Ectodermal cell (in vitro differentiated cells): ENCODE results near the gene TEPSIN. TPM values are rescaled to one million over a fixed set of nuclear protein-coding genes. Genes with fewer than 3 reads are reported as not detected.
A peak's percentile ranks its signal among the peaks of the same experiment; 100 is the strongest.

ENCODE experiments used
- H3K27ac ChIP-seq: 2 replicates; pipeline ENCODE4 v1.7.0; 2013; ENCODE audit warnings: mild to moderate bottlenecking, low read depth, low read length; ENCODE audit not compliant: insufficient read depth, poor library complexity, severe bottlenecking
- H3K27me3 ChIP-seq: 2 replicates; pipeline ENCODE4 v1.7.0; 2013; ENCODE audit warnings: mild to moderate bottlenecking, low read length; ENCODE audit not compliant: insufficient read depth, control insufficient read depth, poor library complexity, severe bottlenecking
- H3K36me3 ChIP-seq: one replicate; pipeline ENCODE4 v1.7.0; 2013; ENCODE audit warnings: low read length; ENCODE audit not compliant: control insufficient read depth, insufficient read depth
- H3K4me1 ChIP-seq: one replicate; pipeline ENCODE4 v1.7.0; 2013; ENCODE audit warnings: low read length; ENCODE audit not compliant: control insufficient read depth, insufficient read depth
- H3K4me3 ChIP-seq: 2 replicates; pipeline ENCODE4 v1.7.0; 2013; ENCODE audit warnings: low read depth, low read length, control low read depth; ENCODE audit not compliant: insufficient read depth
- H3K9me3 ChIP-seq: 2 replicates; pipeline ENCODE4 v1.7.0; 2013; ENCODE audit warnings: mild to moderate bottlenecking, low read length, moderate library complexity; ENCODE audit not compliant: control insufficient read depth
- WGBS, 2 experiments: methylation state at CpG; one replicate each; pipeline ENCODE4 v1.1.7; 2013; ENCODE audit warnings: missing lambda C conversion rate in 2 of 2; 5-methylcytosine and 5-hydroxymethylcytosine counted together
- polyA plus RNA-seq, 4 experiments: library from polyadenylated mRNA; stranded (reverse); fragments of 50-300 nt; gene quantifications; one replicate each; pipeline ENCODE4 v1.2.3, GENCODE V29; 2013

TEPSIN gene
- polyA plus RNA-seq (2013, experiment 1 of 4) = 30.9 TPM
- 26.8 TPM for polyA plus RNA-seq (2013, experiment 2 of 4)
- polyA plus RNA-seq (2013, experiment 3 of 4) = 27.5 TPM
- polyA plus RNA-seq (2013, experiment 4 of 4) = 30.9 TPM

- H3K36me3 ChIP-seq = no peaks in the 10 kb centered on the region
- no peak within 1 kb of the TSS for H3K27ac ChIP-seq
- H3K9me3 ChIP-seq = no peaks in the 10 kb centered on the region
- no peaks in the 10 kb centered on the region for H3K27me3 ChIP-seq
- peaks cover 12% of the 10 kb centered on the region for H3K4me1 ChIP-seq
- H3K4me3 ChIP-seq = peak within 1 kb of the TSS; percentile 96
- 0% methylated on average over 100 of the region's 100 CpGs for WGBS, 2 experiments
These were observed at the start of gene TEPSIN, which contains the start of gene NDUFAF8 for GRCh38 chr17:81238815-81239713. Gene TEPSIN, minus strand, starts transcription at chr17:81239055. Its CDS starts 22 bp downstream, at chr17:81239033. Gene NDUFAF8, plus strand, starts transcription at chr17:81239318. Its CDS starts 46 bp downstream, at chr17:81239364.

GRCh38 chr17:81287741-81288430 is 49.0 kb upstream of the TEPSIN start:
- Histone ChIP-seq H3K4me3 (no peak overlapping the region), H3K4me1 (peaks cover 12% of the 10 kb centered on the region), H3K27me3 (no peaks in the 10 kb centered on the region), H3K9me3 (no peaks in the 10 kb centered on the region), H3K36me3 (no peaks in the 10 kb centered on the region), H3K27ac (no peak overlapping the region)
- WGBS, 2 experiments = 95 to 97% methylated on average over 16 of the region's 16 CpGs

- peaks cover 12% of the 10 kb centered on the region for H3K4me1 ChIP-seq
- WGBS, 2 experiments = 93 to 94% methylated on average over 21 of the region's 21 CpGs
- no peak overlapping the region for H3K4me3 ChIP-seq
- no peaks in the 10 kb centered on the region for H3K9me3 ChIP-seq
- H3K27ac ChIP-seq = no peak overlapping the region
- no peaks in the 10 kb centered on the region for H3K27me3 ChIP-seq
- H3K36me3 ChIP-seq = no peaks in the 10 kb centered on the region
These were observed 48.3 kb upstream of the TEPSIN start for GRCh38 chr17:81287152-81287551.

GRCh38 chr17:81286491-81287145 is 47.8 kb upstream of the TEPSIN start:
- WGBS, 2 experiments = 91 to 94% methylated on average over 23 of the region's 23 CpGs
- Histone ChIP-seq H3K36me3 (no peaks in the 10 kb centered on the region), H3K4me1 (peaks cover 12% of the 10 kb centered on the region), H3K4me3 (no peak overlapping the region), H3K27ac (no peak overlapping the region), H3K27me3 (no peaks in the 10 kb centered on the region), H3K9me3 (no peaks in the 10 kb centered on the region)

GRCh38 chr17:81285894-81286293 is 47.0 kb upstream of the TEPSIN start:
- Histone ChIP-seq H3K9me3 (no peaks in the 10 kb centered on the region), H3K4me3 (no peak overlapping the region), H3K27me3 (no peaks in the 10 kb centered on the region), H3K27ac (no peak overlapping the region), H3K4me1 (peaks cover 12% of the 10 kb centered on the region), H3K36me3 (no peaks in the 10 kb centered on the region)
- WGBS, 2 experiments = 92 to 93% methylated on average over 12 of the region's 12 CpGs

- Histone ChIP-seq H3K4me1 (peaks cover 12% of the 10 kb centered on the region), H3K27ac (no peak overlapping the region), H3K4me3 (no peak overlapping the region), H3K36me3 (no peaks in the 10 kb centered on the region), H3K9me3 (no peaks in the 10 kb centered on the region), H3K27me3 (no peaks in the 10 kb centered on the region)
- WGBS, 2 experiments = 82 to 84% methylated on average over 37 of the region's 37 CpGs
These were observed 46.5 kb upstream of the TEPSIN start for GRCh38 chr17:81285179-81285878.

- Histone ChIP-seq H3K4me3 (no peak overlapping the region), H3K9me3 (no peaks in the 10 kb centered on the region), H3K27ac (no peak overlapping the region), H3K4me1 (peaks cover 12% of the 10 kb centered on the region), H3K27me3 (no peaks in the 10 kb centered on the region), H3K36me3 (no peaks in the 10 kb centered on the region)
- 95% methylated on average over 16 of the region's 16 CpGs for WGBS, 2 experiments
These were observed 44.0 kb upstream of the TEPSIN start for GRCh38 chr17:81282876-81283275.

GRCh38 chr17:81282141-81282540 is 43.3 kb upstream of the TEPSIN start:
- Histone ChIP-seq H3K36me3 (no peaks in the 10 kb centered on the region), H3K4me3 (no peak overlapping the region), H3K4me1 (peaks cover 12% of the 10 kb centered on the region), H3K27ac (no peak overlapping the region), H3K9me3 (no peaks in the 10 kb centered on the region), H3K27me3 (no peaks in the 10 kb centered on the region)
- WGBS, 2 experiments = 93% methylated on average over 33 of the region's 33 CpGs

GRCh38 chr17:81280571-81280970 is 41.7 kb upstream of the TEPSIN start:
- no peaks in the 10 kb centered on the region for H3K9me3 ChIP-seq
- H3K27me3 ChIP-seq = no peaks in the 10 kb centered on the region
- 91 to 94% methylated on average over 24 of the region's 24 CpGs for WGBS, 2 experiments
- no peaks in the 10 kb centered on the region for H3K36me3 ChIP-seq
- no peak overlapping the region for H3K4me3 ChIP-seq
- peaks cover 8% of the 10 kb centered on the region for H3K4me1 ChIP-seq
- H3K27ac ChIP-seq = no peak overlapping the region
